DOHH2 (cell line): ENCODE results near the gene FARS2.

ENCODE experiments used
- CTCF ChIP-seq: fragments of 200-600 bp; sonication (generic); IDR thresholded peaks from one replicate; pipeline ENCODE4 v1.5.1; 2014; ENCODE audit warnings: antibody characterized with exemption, mild to moderate bottlenecking, low read depth, low read length; ENCODE audit not compliant: poor library complexity, severe bottlenecking
- EZH2phosphoT487 ChIP-seq: fragments of 200-600 bp; sonication (generic); IDR thresholded peaks from 2 replicates; pipeline ENCODE4 v1.6.1; 2017; ENCODE audit warnings: borderline replicate concordance, mild to moderate bottlenecking, antibody characterized with exemption, low read length, moderate library complexity, mixed read lengths

GRCh38 chr6:5723841-5724691, 462.8 kb downstream of the FARS2 start:
- no peak for TF ChIP-seq CTCF
- TF ChIP-seq EZH2phosphoT487 = no peak
